SK-N-SH treated with all-trans-retinoic acid at 6 μM for 48 hours (cell line): ENCODE measurements around the gene ATP8B3.

Experiments
- ATAC-seq: fragments of 200-7000 bp; cut with Tn5 transposase; 3 replicates; pipeline ENCODE4 v1.9.1; 2020; ENCODE audit warnings: mild to moderate bottlenecking, moderate library complexity
- ARNTL ChIP-seq: fragments of 450-650 bp; formaldehyde crosslinking; IDR thresholded peaks from 2 replicates; pipeline ENCODE4 v1.5.0; 2020; ENCODE audit warnings: low read depth, mild to moderate bottlenecking, moderate library complexity, borderline replicate concordance
- BACH2 ChIP-seq: fragments of 250-450 bp; sonication (Bioruptor Pico); IDR thresholded peaks from 2 replicates; pipeline ENCODE4 v1.9.0; 2021; ENCODE audit warnings: mild to moderate bottlenecking, borderline replicate concordance
- ESRRG ChIP-seq: fragments of 250-450 bp; sonication (Bioruptor Pico); IDR thresholded peaks from 2 replicates; pipeline ENCODE4 v1.6.1; 2021; ENCODE audit warnings: mild to moderate bottlenecking
- ISL1 ChIP-seq: fragments of 250-450 bp; sonication (Bioruptor Pico); IDR thresholded peaks from 2 replicates; pipeline ENCODE4 v2.1.2; 2022; ENCODE audit warnings: mild to moderate bottlenecking, moderate library complexity
- OSR1 ChIP-seq: fragments of 250-450 bp; sonication (Bioruptor Pico); IDR thresholded peaks from 2 replicates; pipeline ENCODE4 v1.8.0; 2022; ENCODE audit warnings: moderate library complexity, mild to moderate bottlenecking, inconsistent platforms
- PPARA ChIP-seq: fragments of 250-450 bp; sonication (Bioruptor Pico); IDR thresholded peaks from 2 replicates; pipeline ENCODE4 v1.5.0; 2020; ENCODE audit warnings: mild to moderate bottlenecking, borderline replicate concordance
- RARB ChIP-seq: fragments of 250-450 bp; sonication (Bioruptor Pico); IDR thresholded peaks from 2 replicates; pipeline ENCODE4 v1.8.0; 2021; ENCODE audit warnings: mild to moderate bottlenecking, moderate library complexity
- SNAI2 ChIP-seq: fragments of 250-450 bp; sonication (Bioruptor Pico); IDR thresholded peaks from 2 replicates; pipeline ENCODE4 v1.5.0; 2020; ENCODE audit warnings: mild to moderate bottlenecking, moderate library complexity
- TOX ChIP-seq: fragments of 250-450 bp; sonication (Bioruptor Pico); IDR thresholded peaks from 2 replicates; pipeline ENCODE4 v1.8.0; 2021; ENCODE audit warnings: mild to moderate bottlenecking, moderate library complexity, borderline replicate concordance
- ZC3H10 ChIP-seq: fragments of 250-450 bp; sonication (Bioruptor Pico); IDR thresholded peaks from 2 replicates; pipeline ENCODE4 v1.5.1; 2021; ENCODE audit warnings: mild to moderate bottlenecking, moderate library complexity
- ZFP3 ChIP-seq: fragments of 250-450 bp; sonication (Bioruptor Pico); IDR thresholded peaks from 2 replicates; pipeline ENCODE4 v1.5.0; 2020; ENCODE audit warnings: mild to moderate bottlenecking, moderate library complexity
- ZFP30 ChIP-seq: fragments of 450-650 bp; formaldehyde crosslinking; IDR thresholded peaks from 2 replicates; pipeline ENCODE4 v1.5.0; 2022; ENCODE audit warnings: mild to moderate bottlenecking, moderate library complexity
- ZNF565 ChIP-seq: fragments of 450-650 bp; formaldehyde crosslinking; conservative IDR thresholded peaks from 2 replicates; pipeline ENCODE4 v1.5.0; 2020; ENCODE audit warnings: low read depth, mild to moderate bottlenecking, moderate library complexity
- ZNF8 ChIP-seq: fragments of 450-650 bp; formaldehyde crosslinking; IDR thresholded peaks from 2 replicates; pipeline ENCODE4 v1.5.0; 2020; ENCODE audit warnings: mild to moderate bottlenecking, moderate library complexity
- TF ChIP-seq, protein P1 (sequence below): fragments of 250-450 bp; sonication (Bioruptor Pico); IDR thresholded peaks from 2 replicates; pipeline ENCODE4 v1.5.1; 2021; ENCODE audit warnings: mild to moderate bottlenecking, moderate library complexity
- TF ChIP-seq, protein P2 (sequence below): fragments of 250-450 bp; sonication (Bioruptor Pico); IDR thresholded peaks from 2 replicates; pipeline ENCODE4 v1.8.0; 2020; ENCODE audit warnings: mild to moderate bottlenecking, moderate library complexity, borderline replicate concordance
- TF ChIP-seq, protein P3 (sequence below): fragments of 250-450 bp; sonication (Bioruptor Pico); IDR thresholded peaks from 2 replicates; pipeline ENCODE4 v1.5.0; 2020; ENCODE audit warnings: mild to moderate bottlenecking, moderate library complexity
- TF ChIP-seq, protein P4 (sequence below): fragments of 250-450 bp; sonication (Bioruptor Pico); IDR thresholded peaks from 2 replicates; pipeline ENCODE4 v1.8.0; 2021; ENCODE audit warnings: low read depth, mild to moderate bottlenecking, moderate library complexity, borderline replicate concordance

Gene ATP8B3

DNA sequence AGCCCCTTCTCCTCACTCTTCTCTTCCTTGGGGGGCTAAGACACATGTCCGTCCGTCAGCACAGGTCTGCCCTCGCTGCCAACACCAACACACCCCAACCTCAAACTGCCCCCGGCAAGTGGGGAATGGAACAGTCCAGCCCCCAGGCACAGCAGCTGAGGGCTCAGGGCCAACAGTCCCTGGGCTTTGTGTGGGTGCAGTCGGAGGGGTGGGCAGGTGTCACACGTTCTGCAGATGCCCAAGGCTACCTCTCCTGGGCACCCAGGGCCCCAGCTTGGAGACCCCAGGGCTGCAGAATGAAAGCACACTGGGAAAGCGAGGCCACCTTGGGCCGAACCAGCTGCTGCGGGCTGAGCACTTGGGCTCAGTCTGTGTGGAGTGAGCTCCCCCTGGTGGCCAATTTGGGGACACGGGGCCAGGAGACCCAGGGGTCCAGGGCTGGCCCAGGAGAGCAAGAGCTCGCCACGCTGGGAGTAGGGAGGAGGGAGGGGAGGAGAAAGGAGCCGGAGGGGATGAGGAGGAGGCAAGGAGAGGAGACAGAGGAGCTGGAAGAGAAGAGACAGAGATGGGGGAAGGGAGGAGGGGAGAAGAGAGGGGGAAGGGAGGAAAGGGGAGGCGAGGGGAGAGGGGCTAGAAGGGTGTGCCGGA, 14.0 kb upstream of the ATP8B3 start:
- ATAC-seq: peak; percentile 90
- no peak for TF ChIP-seq ZC3H10
- TF ChIP-seq ZNF8 (CRISPR knock-in tag): no peak
- TF ChIP-seq, protein P1, sequence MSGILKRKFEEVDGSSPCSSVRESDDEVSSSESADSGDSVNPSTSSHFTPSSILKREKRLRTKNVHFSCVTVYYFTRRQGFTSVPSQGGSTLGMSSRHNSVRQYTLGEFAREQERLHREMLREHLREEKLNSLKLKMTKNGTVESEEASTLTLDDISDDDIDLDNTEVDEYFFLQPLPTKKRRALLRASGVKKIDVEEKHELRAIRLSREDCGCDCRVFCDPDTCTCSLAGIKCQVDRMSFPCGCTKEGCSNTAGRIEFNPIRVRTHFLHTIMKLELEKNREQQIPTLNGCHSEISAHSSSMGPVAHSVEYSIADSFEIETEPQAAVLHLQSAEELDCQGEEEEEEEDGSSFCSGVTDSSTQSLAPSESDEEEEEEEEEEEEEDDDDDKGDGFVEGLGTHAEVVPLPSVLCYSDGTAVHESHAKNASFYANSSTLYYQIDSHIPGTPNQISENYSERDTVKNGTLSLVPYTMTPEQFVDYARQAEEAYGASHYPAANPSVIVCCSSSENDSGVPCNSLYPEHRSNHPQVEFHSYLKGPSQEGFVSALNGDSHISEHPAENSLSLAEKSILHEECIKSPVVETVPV: no peak
- TF ChIP-seq, protein P2, sequence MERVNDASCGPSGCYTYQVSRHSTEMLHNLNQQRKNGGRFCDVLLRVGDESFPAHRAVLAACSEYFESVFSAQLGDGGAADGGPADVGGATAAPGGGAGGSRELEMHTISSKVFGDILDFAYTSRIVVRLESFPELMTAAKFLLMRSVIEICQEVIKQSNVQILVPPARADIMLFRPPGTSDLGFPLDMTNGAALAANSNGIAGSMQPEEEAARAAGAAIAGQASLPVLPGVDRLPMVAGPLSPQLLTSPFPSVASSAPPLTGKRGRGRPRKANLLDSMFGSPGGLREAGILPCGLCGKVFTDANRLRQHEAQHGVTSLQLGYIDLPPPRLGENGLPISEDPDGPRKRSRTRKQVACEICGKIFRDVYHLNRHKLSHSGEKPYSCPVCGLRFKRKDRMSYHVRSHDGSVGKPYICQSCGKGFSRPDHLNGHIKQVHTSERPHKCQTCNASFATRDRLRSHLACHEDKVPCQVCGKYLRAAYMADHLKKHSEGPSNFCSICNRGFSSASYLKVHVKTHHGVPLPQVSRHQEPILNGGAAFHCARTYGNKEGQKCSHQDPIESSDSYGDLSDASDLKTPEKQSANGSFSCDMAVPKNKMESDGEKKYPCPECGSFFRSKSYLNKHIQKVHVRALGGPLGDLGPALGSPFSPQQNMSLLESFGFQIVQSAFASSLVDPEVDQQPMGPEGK (CRISPR knock-in tag): no peak
- TF ChIP-seq PPARA (CRISPR knock-in tag): no peak
- TF ChIP-seq ESRRG (CRISPR knock-in tag): no peak
- TF ChIP-seq, all 23 proteins: peak for 0

DNA sequence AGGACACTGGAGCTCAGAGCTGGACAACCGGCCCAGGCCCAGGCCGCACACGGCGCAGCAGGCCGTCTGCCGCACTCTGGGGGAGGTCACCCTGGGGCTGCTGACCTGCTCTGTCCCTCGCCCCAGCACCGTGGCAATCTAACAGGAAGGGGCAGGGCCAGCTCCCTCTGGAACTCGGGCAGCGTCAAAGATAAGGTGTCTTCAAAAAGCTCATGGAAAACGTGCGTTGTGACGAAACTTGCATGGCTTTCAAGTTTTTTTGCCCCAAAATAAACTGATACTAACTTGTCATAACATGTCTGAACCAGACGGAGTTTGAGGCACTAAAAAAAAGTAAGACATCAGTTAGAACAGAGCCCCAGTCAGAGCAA, 12.2 kb upstream of the ATP8B3 start:
- TF ChIP-seq ZNF8 (CRISPR knock-in tag) (no peak), ZFP3 (CRISPR knock-in tag) (no peak), ISL1 (no peak)
- ATAC-seq: no peak

DNA sequence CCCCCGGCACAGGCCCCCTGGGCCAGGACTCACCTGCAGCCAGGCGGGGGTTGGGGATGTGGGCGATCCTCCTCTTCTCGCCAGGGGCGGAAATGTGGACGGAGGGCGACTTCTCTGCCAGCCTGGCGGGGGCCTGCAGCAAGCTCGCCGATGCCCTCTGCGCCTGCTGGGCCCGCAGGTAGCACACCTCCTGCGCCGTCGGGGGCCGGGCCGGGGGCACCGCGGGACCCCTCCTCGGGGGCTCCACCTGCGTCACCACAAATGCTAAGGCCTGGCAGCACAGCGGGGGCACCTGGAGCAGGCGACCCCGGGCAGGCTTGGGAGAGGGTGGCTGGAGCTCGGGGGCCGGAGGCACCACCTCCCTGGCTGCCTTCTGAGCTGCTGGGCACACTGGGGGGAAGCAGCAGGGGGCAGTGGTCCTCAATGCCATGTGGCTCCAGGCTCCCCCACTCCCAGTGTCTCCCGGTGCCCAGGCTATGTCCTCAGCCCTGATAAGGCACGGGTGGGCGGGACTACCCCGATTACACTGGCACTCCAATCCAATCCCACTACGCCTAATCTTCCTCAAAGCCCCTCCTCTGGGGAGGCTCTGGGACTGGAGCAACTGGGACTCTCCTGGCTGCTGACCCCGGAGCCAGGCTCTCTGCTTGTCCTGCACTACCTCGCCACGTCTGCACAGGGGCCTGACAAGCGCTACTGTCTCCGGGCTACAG, 11.6 kb upstream of the ATP8B3 start:
- ATAC-seq: no peak
- TF ChIP-seq ZC3H10: no peak
- TF ChIP-seq OSR1 (CRISPR knock-in tag): no peak
- no peak for TF ChIP-seq RARB
- TF ChIP-seq TOX (CRISPR knock-in tag): no peak
- TF ChIP-seq, protein P2 (CRISPR knock-in tag): no peak
- no peak for TF ChIP-seq ZNF8 (CRISPR knock-in tag)
- no peak for TF ChIP-seq SNAI2 (CRISPR knock-in tag)
- TF ChIP-seq ARNTL (CRISPR knock-in tag): no peak
- no peak for TF ChIP-seq BACH2 (CRISPR knock-in tag)
- no peak for TF ChIP-seq ESRRG (CRISPR knock-in tag)

DNA sequence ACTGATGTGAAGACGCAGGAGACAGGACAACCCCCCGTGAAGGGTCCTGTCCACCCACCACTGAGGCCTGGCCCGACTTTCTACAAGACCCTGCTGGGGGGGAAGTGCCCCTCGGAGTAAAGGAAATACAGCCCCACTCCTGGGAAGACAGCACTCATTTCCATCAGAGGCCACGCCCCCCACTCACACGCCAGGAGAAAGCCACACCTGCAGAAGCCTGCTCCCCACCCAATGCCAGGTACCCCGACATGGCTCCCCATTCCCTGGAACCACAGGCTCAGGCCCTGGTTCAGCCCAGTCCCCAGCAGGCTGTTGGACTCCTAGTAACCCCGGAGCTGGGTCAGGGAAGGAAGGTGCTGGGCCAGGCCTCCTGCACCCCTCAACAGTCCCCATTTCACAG, 10.9 kb upstream of the ATP8B3 start:
- no peak for TF ChIP-seq ZFP3 (CRISPR knock-in tag)
- TF ChIP-seq ZNF565 (CRISPR knock-in tag): no peak
- TF ChIP-seq ISL1: no peak
- TF ChIP-seq OSR1 (CRISPR knock-in tag): no peak
- no peak for TF ChIP-seq BACH2 (CRISPR knock-in tag)
- TF ChIP-seq ZNF8 (CRISPR knock-in tag): no peak
- no peak for TF ChIP-seq PPARA (CRISPR knock-in tag)
- no peak for TF ChIP-seq RARB
- no peak for TF ChIP-seq ZFP30 (CRISPR knock-in tag)
- TF ChIP-seq, protein P1: no peak
- TF ChIP-seq, protein P3, sequence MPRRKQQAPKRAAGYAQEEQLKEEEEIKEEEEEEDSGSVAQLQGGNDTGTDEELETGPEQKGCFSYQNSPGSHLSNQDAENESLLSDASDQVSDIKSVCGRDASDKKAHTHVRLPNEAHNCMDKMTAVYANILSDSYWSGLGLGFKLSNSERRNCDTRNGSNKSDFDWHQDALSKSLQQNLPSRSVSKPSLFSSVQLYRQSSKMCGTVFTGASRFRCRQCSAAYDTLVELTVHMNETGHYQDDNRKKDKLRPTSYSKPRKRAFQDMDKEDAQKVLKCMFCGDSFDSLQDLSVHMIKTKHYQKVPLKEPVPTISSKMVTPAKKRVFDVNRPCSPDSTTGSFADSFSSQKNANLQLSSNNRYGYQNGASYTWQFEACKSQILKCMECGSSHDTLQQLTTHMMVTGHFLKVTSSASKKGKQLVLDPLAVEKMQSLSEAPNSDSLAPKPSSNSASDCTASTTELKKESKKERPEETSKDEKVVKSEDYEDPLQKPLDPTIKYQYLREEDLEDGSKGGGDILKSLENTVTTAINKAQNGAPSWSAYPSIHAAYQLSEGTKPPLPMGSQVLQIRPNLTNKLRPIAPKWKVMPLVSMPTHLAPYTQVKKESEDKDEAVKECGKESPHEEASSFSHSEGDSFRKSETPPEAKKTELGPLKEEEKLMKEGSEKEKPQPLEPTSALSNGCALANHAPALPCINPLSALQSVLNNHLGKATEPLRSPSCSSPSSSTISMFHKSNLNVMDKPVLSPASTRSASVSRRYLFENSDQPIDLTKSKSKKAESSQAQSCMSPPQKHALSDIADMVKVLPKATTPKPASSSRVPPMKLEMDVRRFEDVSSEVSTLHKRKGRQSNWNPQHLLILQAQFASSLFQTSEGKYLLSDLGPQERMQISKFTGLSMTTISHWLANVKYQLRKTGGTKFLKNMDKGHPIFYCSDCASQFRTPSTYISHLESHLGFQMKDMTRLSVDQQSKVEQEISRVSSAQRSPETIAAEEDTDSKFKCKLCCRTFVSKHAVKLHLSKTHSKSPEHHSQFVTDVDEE (CRISPR knock-in tag): no peak
- no peak for TF ChIP-seq SNAI2 (CRISPR knock-in tag)
- TF ChIP-seq, protein P4, sequence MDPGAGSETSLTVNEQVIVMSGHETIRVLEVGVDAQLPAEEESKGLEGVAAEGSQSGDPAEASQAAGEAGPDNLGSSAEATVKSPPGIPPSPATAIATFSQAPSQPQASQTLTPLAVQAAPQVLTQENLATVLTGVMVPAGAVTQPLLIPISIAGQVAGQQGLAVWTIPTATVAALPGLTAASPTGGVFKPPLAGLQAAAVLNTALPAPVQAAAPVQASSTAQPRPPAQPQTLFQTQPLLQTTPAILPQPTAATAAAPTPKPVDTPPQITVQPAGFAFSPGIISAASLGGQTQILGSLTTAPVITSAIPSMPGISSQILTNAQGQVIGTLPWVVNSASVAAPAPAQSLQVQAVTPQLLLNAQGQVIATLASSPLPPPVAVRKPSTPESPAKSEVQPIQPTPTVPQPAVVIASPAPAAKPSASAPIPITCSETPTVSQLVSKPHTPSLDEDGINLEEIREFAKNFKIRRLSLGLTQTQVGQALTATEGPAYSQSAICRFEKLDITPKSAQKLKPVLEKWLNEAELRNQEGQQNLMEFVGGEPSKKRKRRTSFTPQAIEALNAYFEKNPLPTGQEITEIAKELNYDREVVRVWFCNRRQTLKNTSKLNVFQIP (CRISPR knock-in tag): no peak
- TF ChIP-seq, protein P2 (CRISPR knock-in tag): no peak
- no peak for ATAC-seq
